Measurements from ENCODE around the gene TLCD1.

TLCD1 gene

DNA sequence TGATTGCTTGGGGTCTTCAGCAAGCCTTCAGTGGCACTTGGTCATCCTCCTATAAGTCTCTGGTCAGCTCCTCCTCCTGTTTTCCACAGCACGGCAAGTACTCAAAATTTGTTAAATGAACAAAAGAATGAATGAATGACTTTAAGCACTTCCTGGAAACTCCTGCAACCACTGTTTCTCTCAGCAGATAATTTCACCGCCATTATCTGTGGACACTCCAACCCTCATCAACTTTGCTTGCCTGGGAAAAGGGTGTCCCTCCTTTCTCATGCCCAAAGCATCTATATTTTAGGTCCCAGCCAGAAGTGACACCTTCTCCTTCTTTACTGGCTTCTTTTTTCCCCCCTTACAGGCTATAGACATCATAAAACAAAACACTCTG, 18.7 kb downstream of the TLCD1 start:
- H3K27ac ChIP-seq = no peak overlapping the region
- H2AFZ ChIP-seq = no peak overlapping the region
- H3K4me1 ChIP-seq = no peaks in the 10 kb centered on the region

GRCh38 chr17:28706471-28707338, 19.3 kb downstream of the TLCD1 start:
- Histone ChIP-seq H3K4me2 (ENCODE audit: low read length) (no peak overlapping the region), H3K4me1 (no peaks in the 10 kb centered on the region), H2AFZ (no peak overlapping the region), H3K9me3 (ENCODE audit: control insufficient read depth, low read length) (no peaks in the 10 kb centered on the region), H3K9ac (no peak overlapping the region), H3K4me3 (ENCODE audit: low read depth, low read length) (no peak overlapping the region), H3K36me3 (ENCODE audit: control insufficient read depth, insufficient read depth, low read length) (no peaks in the 10 kb centered on the region), H3K27ac (no peak overlapping the region), H3K27me3 (ENCODE audit: control insufficient read depth, insufficient read depth, low read length) (no peaks in the 10 kb centered on the region), H3K79me2 (no peaks in the 10 kb centered on the region)
- TF ChIP-seq CTCF (IDR thresholded peaks at IDR 0.05) = no peak

More for the DNA sequence above, 18.7 kb downstream of the TLCD1 start:
- TF ChIP-seq CTCF (IDR thresholded peaks at IDR 0.05) = no peak
- no peak overlapping the region for H3K9ac ChIP-seq
- H3K9me3 ChIP-seq (ENCODE audit: control insufficient read depth, low read length) = no peaks in the 10 kb centered on the region
- H3K4me2 ChIP-seq (ENCODE audit: low read length) = no peak overlapping the region
- no peaks in the 10 kb centered on the region for H3K79me2 ChIP-seq
- no peaks in the 10 kb centered on the region for H3K36me3 ChIP-seq (ENCODE audit: control insufficient read depth, insufficient read depth, low read length)
- H3K27me3 ChIP-seq (ENCODE audit: control insufficient read depth, insufficient read depth, low read length) = no peaks in the 10 kb centered on the region
- no peak overlapping the region for H3K4me3 ChIP-seq (ENCODE audit: low read depth, low read length)

DNA sequence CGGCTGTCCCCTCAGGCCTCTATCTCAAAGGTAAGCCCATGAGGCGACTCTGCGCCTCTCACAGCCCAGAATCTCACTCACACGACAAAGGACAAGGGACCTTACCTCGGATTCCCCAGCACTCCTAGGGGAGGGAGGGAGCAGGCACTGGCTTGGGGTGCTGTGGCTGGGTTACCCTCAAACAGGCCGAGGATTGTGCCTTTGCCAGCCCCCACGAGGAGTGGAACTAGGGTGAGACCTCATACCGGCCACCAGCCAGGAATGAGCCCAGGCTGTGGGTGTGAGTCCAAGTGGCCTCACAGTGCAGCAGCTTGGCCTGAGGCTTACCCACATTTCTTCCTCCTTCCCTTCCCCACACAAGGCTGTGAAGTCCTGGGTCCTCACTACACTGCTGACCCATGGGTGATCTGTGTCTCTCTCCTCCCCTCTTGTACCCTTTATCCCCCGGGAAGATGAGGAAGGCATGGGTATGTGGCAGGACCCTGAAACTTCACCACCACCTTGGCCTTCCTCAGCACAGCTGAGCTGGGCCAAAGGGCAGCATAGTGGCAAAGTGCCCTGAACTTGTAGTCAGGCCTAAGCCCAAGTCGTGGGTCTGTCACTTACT, 20.2 kb downstream of the TLCD1 start:
- no peak for TF ChIP-seq CTCF (IDR thresholded peaks at IDR 0.05)
- Histone ChIP-seq H3K9ac (no peak overlapping the region), H3K4me3 (ENCODE audit: low read depth, low read length) (no peak overlapping the region), H3K9me3 (ENCODE audit: control insufficient read depth, low read length) (no peaks in the 10 kb centered on the region), H2AFZ (no peak overlapping the region), H3K79me2 (no peaks in the 10 kb centered on the region), H3K4me1 (no peaks in the 10 kb centered on the region), H3K27me3 (ENCODE audit: control insufficient read depth, insufficient read depth, low read length) (no peaks in the 10 kb centered on the region), H3K4me2 (ENCODE audit: low read length) (no peak overlapping the region), H3K36me3 (ENCODE audit: control insufficient read depth, insufficient read depth, low read length) (no peaks in the 10 kb centered on the region), H3K27ac (no peak overlapping the region)

DNA sequence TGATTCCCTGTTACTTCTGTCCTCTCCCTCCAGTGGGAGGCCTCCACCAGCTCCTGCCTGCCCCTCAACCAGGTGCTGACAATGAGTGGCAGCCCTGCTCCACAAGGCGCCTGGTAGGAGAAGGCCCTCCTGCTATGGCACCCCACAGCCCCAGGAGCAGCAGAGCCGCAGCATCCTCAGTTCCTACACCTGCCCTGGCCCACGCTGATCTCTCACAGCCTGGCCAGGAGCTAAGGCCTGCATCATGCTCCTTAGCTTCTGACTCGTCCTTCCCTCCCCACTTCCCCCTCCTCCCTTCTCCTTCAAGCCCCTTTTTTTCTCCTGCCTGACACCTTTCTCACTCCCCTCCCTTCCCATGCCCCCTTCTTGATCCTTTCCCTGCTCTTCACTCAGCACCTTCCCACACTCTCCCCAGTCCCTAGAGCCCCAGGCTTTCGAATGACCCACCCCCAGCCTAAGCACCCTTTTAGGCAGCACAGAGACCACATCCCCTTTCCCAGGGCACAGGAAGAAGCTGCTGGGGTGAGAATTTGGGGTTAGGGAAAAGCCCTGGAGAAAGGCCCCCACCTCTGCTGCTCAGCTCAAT, 20.9 kb downstream of the TLCD1 start:
- no peak overlapping the region for H3K4me2 ChIP-seq (ENCODE audit: low read length)
- no peak overlapping the region for H2AFZ ChIP-seq
- no peaks in the 10 kb centered on the region for H3K36me3 ChIP-seq (ENCODE audit: control insufficient read depth, insufficient read depth, low read length)
- H3K4me3 ChIP-seq (ENCODE audit: low read depth, low read length) = no peak overlapping the region
- H3K9ac ChIP-seq = no peak overlapping the region
- no peaks in the 10 kb centered on the region for H3K79me2 ChIP-seq
- H3K4me1 ChIP-seq = no peaks in the 10 kb centered on the region
- no peaks in the 10 kb centered on the region for H3K27me3 ChIP-seq (ENCODE audit: control insufficient read depth, insufficient read depth, low read length)
- H3K9me3 ChIP-seq (ENCODE audit: control insufficient read depth, low read length) = no peaks in the 10 kb centered on the region
- no peak overlapping the region for H3K27ac ChIP-seq
- TF ChIP-seq CTCF (IDR thresholded peaks at IDR 0.05) = no peak

All from parathyroid adenoma (tissue), 2 donors.